Dermis microvascular lymphatic vessel endothelial cell (primary cell): Measurements from ENCODE around the gene SDK1. TPM values are rescaled to one million over a fixed set of nuclear protein-coding genes. Genes with fewer than 3 reads are reported as not detected.

ENCODE experiments used
- DNase-seq, 2 donors: peaks; one replicate each; pipeline versions ENCODE4 v3.0.0 to v3.0.0-alpha.2; 2010; ENCODE audit warnings: low read depth in 2 of 2
- total RNA-seq: library from RNA; depleted of rRNA; stranded (reverse); fragments of >200 nt; gene quantifications from 2 replicates; pipeline ENCODE4 v1.2.1, GENCODE V29; 2014

SDK1 gene
- total RNA-seq, 1 donor from 2014 or later = 0.39 TPM

DNA sequence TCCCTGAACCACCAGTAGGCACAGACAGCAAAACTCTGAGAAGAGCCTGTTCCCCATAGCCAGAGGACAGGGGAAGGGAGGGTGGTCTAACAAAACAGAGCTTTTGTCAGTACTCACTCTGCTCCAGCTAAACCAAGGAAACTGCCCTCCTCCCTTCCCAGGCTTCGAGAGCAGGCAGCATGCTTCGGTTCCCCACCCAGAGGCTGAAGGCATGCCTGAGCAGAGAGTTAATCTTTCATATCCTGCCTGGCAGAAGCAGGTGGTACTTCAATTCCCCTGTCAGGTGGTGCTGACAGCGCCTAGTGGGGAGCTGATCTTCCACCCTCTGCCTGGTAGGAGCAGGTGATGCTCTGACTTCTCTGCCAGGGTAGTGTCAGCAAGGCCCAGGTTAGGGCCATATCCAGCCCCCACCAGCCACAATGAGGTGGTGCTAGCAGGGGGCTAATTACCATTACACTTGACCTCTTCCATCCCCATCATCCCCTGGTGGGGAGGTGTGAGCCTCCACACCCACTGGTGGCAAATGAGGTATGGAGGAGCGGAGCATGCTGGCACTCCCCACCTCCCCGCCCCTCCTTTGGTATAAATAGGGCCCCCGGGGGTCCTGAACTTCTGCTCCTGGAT is 35.1 kb downstream of the SDK1 start:
- DNase-seq = no peak

DNA sequence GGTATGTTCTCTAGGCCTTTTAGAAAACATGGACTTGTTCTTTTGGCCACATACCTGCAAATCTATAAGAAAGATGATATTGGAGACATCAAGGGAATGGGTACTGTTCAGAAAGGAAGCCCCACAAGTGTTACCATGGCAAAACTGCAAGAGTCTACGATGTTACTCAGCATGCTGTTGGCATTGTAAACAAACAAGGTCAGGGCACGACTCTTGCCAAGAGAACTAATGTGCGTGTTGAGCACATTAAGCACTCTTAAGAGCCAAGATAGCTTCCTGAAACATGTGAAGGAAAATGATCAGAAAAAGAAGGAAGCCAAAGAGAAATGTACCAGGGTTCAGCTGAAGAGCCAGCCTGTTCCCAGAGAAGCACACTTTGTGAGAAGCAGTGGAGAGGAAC is 37.1 kb downstream of the SDK1 start:
- DNase-seq = no peak

GRCh38 chr7:3345699-3346481 is 44.8 kb downstream of the SDK1 start:
- DNase-seq = no peak

- no peak for DNase-seq
Observed at GRCh38 chr7:3349126-3349525, 48.1 kb downstream of the SDK1 start.

GRCh38 chr7:3356173-3356572 is 55.1 kb downstream of the SDK1 start:
- no peak for DNase-seq

DNA sequence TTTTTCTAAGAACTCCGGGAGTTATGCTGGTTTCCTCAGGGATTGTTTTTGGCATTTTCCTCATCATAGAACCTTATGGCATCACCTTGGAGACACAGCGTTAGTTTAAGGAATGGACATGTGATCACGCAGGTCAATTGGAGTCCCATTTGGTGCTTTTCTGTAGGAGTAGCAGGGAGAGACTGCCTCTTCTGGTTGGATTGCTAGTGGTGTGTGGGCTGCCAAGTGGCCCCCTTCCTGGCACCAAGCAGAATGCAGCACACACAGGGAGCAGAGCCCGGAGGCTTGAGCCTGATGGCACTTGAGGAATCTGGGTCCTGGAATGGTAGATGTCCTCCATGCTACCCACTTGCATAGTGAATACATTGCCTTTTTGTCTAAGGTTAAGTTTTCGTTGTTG is 57.9 kb downstream of the SDK1 start:
- DNase-seq = no peak

DNA sequence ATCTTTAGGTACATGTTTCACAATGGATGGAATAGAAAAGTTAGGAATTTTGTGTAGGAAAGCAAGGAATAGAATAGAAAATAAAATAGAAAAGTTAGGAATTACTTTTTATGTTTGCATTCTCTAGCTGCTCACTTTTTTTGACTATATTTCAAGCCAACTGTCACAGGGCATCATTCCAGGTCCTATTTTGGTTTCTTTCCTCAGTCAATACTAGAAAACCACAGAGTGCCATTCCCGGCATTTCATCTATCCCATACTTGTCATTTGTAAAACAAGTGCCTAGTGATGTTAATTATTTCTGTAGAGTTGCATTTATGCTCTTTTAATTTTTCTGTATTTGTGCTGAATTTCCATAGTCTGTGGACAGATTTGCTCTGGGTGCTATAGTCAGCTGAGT is 66.2 kb downstream of the SDK1 start:
- no peak for DNase-seq

- no peak for DNase-seq
Observed at GRCh38 chr7:3370068-3370830, 69.2 kb downstream of the SDK1 start.

DNA sequence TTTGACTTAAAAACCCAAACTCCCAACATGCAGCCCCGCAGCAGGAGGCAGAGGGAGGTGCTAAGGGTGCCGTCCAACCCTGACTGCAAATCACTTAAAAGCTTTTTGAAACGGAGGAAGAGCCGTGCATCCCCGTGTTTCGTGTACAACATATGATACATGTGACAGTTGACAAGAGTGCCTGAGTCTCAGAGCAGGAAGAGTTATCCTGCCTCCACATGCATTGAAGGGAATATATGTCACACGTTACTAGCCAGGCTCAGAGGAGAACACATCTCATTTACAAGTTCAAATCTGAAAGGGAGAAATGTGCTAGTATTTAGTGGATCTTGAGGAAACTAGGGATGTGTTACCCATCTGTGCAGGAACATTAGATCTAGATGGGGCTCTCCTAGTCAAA is 69.9 kb downstream of the SDK1 start:
- DNase-seq = no peak

DNA sequence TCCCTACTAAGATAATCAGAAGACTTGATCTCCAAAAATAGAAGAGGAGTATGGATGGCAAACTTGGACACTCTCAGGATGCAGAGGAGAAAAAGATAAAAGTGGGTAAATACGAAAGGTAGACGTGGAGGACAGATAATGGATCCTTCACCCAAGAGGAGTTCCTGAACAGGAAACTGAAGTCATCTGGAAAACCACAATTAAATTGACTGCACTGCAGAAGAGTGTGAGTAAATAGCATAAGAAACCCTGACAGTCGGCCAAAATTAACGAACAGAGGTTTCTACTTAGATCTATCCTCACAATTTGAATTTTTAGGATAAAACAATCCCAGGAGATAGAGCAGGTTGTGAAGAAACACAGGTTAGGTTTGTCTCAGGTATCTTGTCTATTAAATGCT is 70.5 kb downstream of the SDK1 start:
- no peak for DNase-seq

- DNase-seq = no peak
Observed at GRCh38 chr7:3374239-3374638, 73.2 kb downstream of the SDK1 start.

DNA sequence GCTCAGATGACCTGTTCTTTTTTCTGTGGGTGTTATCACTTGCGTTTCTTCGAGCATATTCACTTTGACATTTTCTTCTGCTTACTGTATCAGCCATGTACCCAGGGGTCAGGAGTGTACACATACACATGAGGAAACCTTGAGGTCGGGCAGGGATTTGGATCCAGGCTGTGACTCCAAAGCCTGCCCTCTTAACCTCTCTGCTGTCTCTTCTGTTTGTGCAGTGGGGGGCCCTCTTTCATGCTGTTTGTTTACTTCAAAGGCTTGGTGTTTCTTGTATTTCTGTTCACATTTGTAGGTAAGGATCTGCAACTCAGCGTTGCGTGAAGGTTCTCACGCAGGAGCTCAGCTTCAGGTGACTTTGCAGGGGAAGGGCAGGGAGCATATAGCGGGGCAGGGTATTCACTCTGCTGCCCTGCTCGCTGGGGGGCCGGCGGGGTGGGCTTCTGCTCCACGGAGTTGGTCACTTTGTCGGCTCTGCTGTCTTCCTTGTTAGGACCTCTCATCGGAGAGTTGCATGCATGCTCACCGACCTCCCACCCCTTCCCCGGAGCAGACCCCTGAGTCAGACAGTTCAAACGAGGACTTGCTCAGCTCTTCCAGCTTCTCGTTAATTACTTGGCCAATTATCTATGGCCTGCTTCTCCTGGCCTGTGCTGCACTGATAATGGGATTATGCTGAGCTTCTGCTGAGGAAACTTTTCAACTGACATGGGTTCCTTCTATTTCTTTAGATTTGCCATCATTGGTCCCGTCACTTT is 77.5 kb downstream of the SDK1 start:
- DNase-seq = no peak

DNA sequence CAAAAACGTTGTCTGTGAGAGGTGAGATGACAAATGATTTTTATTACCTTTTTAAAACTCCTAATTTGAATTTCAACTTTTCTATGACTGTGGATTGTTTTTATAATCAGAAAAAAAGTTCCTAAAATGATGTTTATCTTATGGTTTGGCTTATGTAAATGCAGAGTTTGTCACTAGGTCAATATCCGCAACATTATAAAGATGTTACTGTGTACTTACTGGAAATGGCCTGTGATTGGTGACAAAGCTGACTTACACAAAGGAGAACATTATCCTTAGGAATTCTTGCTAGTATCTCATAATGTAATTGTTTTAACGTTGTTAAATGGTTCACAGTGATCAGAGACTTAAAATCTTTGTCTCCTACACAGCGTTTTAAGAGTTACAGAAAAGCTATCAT is 79.0 kb downstream of the SDK1 start:
- DNase-seq = no peak

- no peak for DNase-seq
Observed at GRCh38 chr7:3380886-3381685, 80.0 kb downstream of the SDK1 start.

- DNase-seq = no peak
Observed at GRCh38 chr7:3386423-3387190, 85.6 kb downstream of the SDK1 start.

- DNase-seq = peak in 1 of 2 donors; percentile 6
Observed at GRCh38 chr7:3393862-3394261, 92.8 kb downstream of the SDK1 start.

GRCh38 chr7:3397324-3397723 is 96.3 kb downstream of the SDK1 start:
- no peak for DNase-seq

DNA sequence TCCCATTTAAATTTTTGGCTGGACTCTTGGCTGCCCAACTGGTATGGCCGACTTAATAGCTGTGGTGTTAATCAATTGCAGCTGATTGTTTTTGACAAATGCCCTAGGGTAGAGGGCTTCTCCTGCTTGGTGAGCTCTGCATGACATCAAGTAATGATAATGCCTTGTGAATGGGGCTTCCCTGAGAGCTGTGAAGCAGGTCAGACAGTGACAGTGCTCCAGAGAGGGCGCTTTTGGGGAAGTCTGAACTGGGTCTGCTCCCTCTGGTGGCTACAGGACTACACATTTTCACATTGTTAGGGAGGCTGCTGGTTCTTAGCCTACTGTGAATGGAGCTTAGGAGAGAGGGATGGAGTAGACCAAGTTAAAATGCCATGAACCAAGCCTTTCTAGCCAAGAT is 98.8 kb downstream of the SDK1 start:
- peak in 1 of 2 donors; percentile 44 for DNase-seq

DNA sequence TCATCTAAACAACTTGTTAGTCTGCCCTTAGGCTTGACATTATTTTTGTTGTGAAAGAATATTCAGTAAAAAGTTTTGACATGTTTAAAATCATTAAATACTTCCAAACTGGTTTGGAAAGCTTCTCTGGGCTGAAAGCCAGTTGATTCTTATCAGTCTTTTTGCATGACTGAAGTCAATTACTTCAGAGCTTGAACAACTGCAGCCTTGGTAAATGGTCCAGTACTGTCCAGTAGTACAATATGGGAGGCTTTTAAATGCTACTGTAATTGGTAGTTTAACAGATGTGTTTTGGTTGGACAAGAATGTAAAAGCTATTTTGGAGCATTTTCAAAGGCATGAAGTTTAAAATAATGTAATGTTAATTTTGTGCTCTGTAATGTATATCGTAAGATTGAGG is 103.4 kb downstream of the SDK1 start:
- DNase-seq = peak in 1 of 2 donors; percentile 19
